CD14-positive monocyte (primary cell): Measurements from ENCODE around the gene FAM20C. TPM values are rescaled to one million over a fixed set of nuclear protein-coding genes. Genes with fewer than 3 reads are reported as not detected.
A peak's percentile ranks its signal among the peaks of the same experiment; 100 is the strongest.

ENCODE experiments used
- DNase-seq, 3 donors: peaks; one replicate each; pipeline ENCODE4 v3.0.0-alpha.2; 2011 to 2022
- H2AFZ ChIP-seq: 2 replicates; pipeline ENCODE4 v1.6.0; 2012; ENCODE audit warnings: mild to moderate bottlenecking, low read depth, low read length, inconsistent platforms; ENCODE audit not compliant: insufficient read depth, poor library complexity, severe bottlenecking
- H3K27ac ChIP-seq, 2 donors: 1 replicate in 1 of 2; 2 replicates in 1 of 2; pipeline ENCODE4 v1.5.1; 2012 to 2013; ENCODE audit warnings: low read length in 2 of 2, control low read depth in 1 of 2, inconsistent platforms in 1 of 2, low read depth in 1 of 2, mild to moderate bottlenecking in 1 of 2
- H3K27me3 ChIP-seq, 2 donors: one replicate each; pipeline versions ENCODE4 v1.6.0 to v1.6.1; 2011 to 2013; ENCODE audit warnings: low read length in 2 of 2; ENCODE audit not compliant: control insufficient read depth in 2 of 2, insufficient read depth in 2 of 2
- H3K36me3 ChIP-seq, 2 donors: replicated peaks in 1 of 2; 1 replicate in 1 of 2; 2 replicates in 1 of 2; pipeline versions ENCODE4 v1.5.1 to v1.6.1; 2012 to 2013; ENCODE audit warnings: low read length in 2 of 2, control low read depth in 1 of 2, inconsistent platforms in 1 of 2, mild to moderate bottlenecking in 1 of 2; ENCODE audit not compliant: insufficient read depth in 2 of 2, control insufficient read depth in 1 of 2
- H3K4me1 ChIP-seq, 2 donors: 1 replicate in 1 of 2; 2 replicates in 1 of 2; pipeline versions ENCODE4 v1.5.1 to v1.6.1; 2012 to 2013; ENCODE audit warnings: low read length in 2 of 2, control low read depth in 1 of 2, inconsistent platforms in 1 of 2, mild to moderate bottlenecking in 1 of 2, moderate library complexity in 1 of 2; ENCODE audit not compliant: insufficient read depth in 2 of 2, control insufficient read depth in 1 of 2
- H3K4me2 ChIP-seq: replicated peaks from 2 replicates; pipeline ENCODE3; 2012; ENCODE audit warnings: low read length, moderate library complexity, mild to moderate bottlenecking; ENCODE audit not compliant: poor library complexity, severe bottlenecking; ENCODE audit errors: extremely low read depth
- H3K4me3 ChIP-seq, 3 experiments: fragments of 200-600 bp in 1 of 3; sonication (generic) in 1 of 3; replicated peaks in 1 of 3; 1 replicate in 2 of 3; 2 replicates in 1 of 3; pipeline ENCODE4 v1.5.1; 2011 to 2013; ENCODE audit warnings: low read length in 3 of 3, mild to moderate bottlenecking in 3 of 3, control low read depth in 2 of 3, low read depth in 2 of 3, inconsistent platforms in 1 of 3, moderate library complexity in 1 of 3
- H3K79me2 ChIP-seq: 2 replicates; pipeline ENCODE4 v1.6.0; 2012; ENCODE audit warnings: mild to moderate bottlenecking, control low read depth, inconsistent platforms, low read length, moderate library complexity; ENCODE audit not compliant: insufficient read depth
- H3K9ac ChIP-seq: 2 replicates; pipeline ENCODE4 v1.6.0; 2017; ENCODE audit warnings: low read length, mild to moderate bottlenecking; ENCODE audit not compliant: insufficient read depth, poor library complexity, severe bottlenecking
- H3K9me3 ChIP-seq, 2 donors: replicated peaks in 1 of 2; 1 replicate in 1 of 2; 2 replicates in 1 of 2; pipeline versions ENCODE4 v1.5.1 to v1.6.1; 2012 to 2013; ENCODE audit warnings: low read length in 2 of 2, control low read depth in 1 of 2; ENCODE audit not compliant: control insufficient read depth in 1 of 2, insufficient read depth in 1 of 2
- H4K20me1 ChIP-seq: 2 replicates; pipeline ENCODE4 v1.6.0; 2012; ENCODE audit warnings: mild to moderate bottlenecking, low read length, control low read depth, moderate library complexity; ENCODE audit not compliant: insufficient read depth
- H3K27ac Mint-ChIP-seq, 7 donors: one replicate each; pipeline ENCODE4 v1.8.0; 2020; ENCODE audit warnings: mild to moderate bottlenecking in 7 of 7, mixed read lengths in 7 of 7, moderate library complexity in 6 of 7, inconsistent platforms in 2 of 7
- H3K27me3 Mint-ChIP-seq, 3 donors: one replicate each; pipeline ENCODE4 v1.8.0; 2021 to 2022; ENCODE audit warnings: low read depth in 3 of 3, mild to moderate bottlenecking in 3 of 3, mixed read lengths in 3 of 3, moderate library complexity in 3 of 3, inconsistent platforms in 1 of 3
- H3K36me3 Mint-ChIP-seq, 2 donors: one replicate each; pipeline ENCODE4 v1.8.0; 2020; ENCODE audit warnings: mixed read lengths in 2 of 2, inconsistent platforms in 1 of 2, mild to moderate bottlenecking in 1 of 2
- H3K4me1 Mint-ChIP-seq: one replicate; pipeline ENCODE4 v1.8.0; 2020; ENCODE audit warnings: mild to moderate bottlenecking, mixed read lengths
- H3K4me3 Mint-ChIP-seq, 2 donors: one replicate each; pipeline ENCODE4 v1.8.0; 2020; ENCODE audit warnings: mild to moderate bottlenecking in 2 of 2, mixed read lengths in 2 of 2, moderate library complexity in 1 of 2
- H3K9me3 Mint-ChIP-seq, 7 donors: one replicate each; pipeline ENCODE4 v1.8.0; 2020 to 2022; ENCODE audit warnings: mixed read lengths in 7 of 7, mild to moderate bottlenecking in 6 of 7, moderate library complexity in 6 of 7, inconsistent platforms in 2 of 7
- CTCF ChIP-seq: fragments of 200-600 bp; IDR thresholded peaks from one replicate; pipeline ENCODE4 v1.8.0; 2022; ENCODE audit warnings: antibody characterized with exemption, mild to moderate bottlenecking
- WGBS: methylation state at CpG from one replicate; pipeline ENCODE4 v1.1.5; 2013; ENCODE audit warnings: missing lambda C conversion rate; ENCODE audit not compliant: insufficient coverage; 5-methylcytosine and 5-hydroxymethylcytosine counted together
- intact Hi-C, 2 donors: fragments of 100-400 bp; cut with micrococcal nuclease; formaldehyde crosslinking; loops; one replicate each; pipeline versions ENCODE4 v1.15.0 to v1.15.1; 2023
- polyA plus RNA-seq, 3 donors: library from polyadenylated mRNA; depleted of rRNA in 1 of 3; unstranded in 2 of 3; stranded (reverse) in 1 of 3; fragments of 300-500 nt in 2 of 3; fragments of >200 nt in 1 of 3; fragmentation: Illumina TruSeq in 2 of 3; gene quantifications; 1 replicate in 2 of 3; 2 replicates in 1 of 3; pipeline ENCODE4 v1.2.3, GENCODE V29; 2012 to 2021

The FAM20C gene
- polyA plus RNA-seq, 3 donors, result 1.2 to 32.2 (median 1.5) TPM

- H3K27me3 ChIP-seq, result no peaks in the 10 kb centered on the region
- no peak overlapping the region for H3K27ac Mint-ChIP-seq
- H3K4me2 ChIP-seq, result no peak overlapping the region
- H3K9me3 Mint-ChIP-seq, result peaks cover 0 to 4% (median 0%) of the 10 kb centered on the region in 7 donors
- H2AFZ ChIP-seq, result no peak overlapping the region
- no peak overlapping the region for H3K4me3 ChIP-seq
- peak in 1 of 3 donors; percentile 22 for DNase-seq
- no peak overlapping the region for H3K4me3 Mint-ChIP-seq
- H3K79me2 ChIP-seq, result no peaks in the 10 kb centered on the region
- no peaks in the 10 kb centered on the region for H3K9me3 ChIP-seq
- peaks cover 33 to 34% of the 10 kb centered on the region in 2 donors for H3K36me3 Mint-ChIP-seq
- H4K20me1 ChIP-seq, result peaks cover 62% of the 10 kb centered on the region
- no peaks in the 10 kb centered on the region for H3K4me1 Mint-ChIP-seq
- H3K27me3 Mint-ChIP-seq, result peaks cover 0 to 2% (median 0%) of the 10 kb centered on the region in 3 donors
- H3K9ac ChIP-seq, result no peak overlapping the region
- no peaks in the 10 kb centered on the region for H3K4me1 ChIP-seq
- intact Hi-C loops, result no loop called here
- H3K36me3 ChIP-seq, result peaks cover 20 to 49% of the 10 kb centered on the region in 2 donors
- no peak overlapping the region for H3K27ac ChIP-seq
- WGBS, result 63% methylated on average over 26 of the region's 28 CpGs
- no peak for TF ChIP-seq CTCF
Observed at GRCh38 chr7:220151-220841, 27.9 kb downstream of the FAM20C start.

GRCh38 chr7:221978-222715 is 29.8 kb downstream of the FAM20C start:
- Histone ChIP-seq H3K27ac (no peak overlapping the region), H3K36me3 (peaks cover 21 to 46% of the 10 kb centered on the region in 2 donors), H3K4me1 (no peaks in the 10 kb centered on the region), H2AFZ (no peak overlapping the region), H3K4me2 (no peak overlapping the region), H3K4me3 (no peak overlapping the region), H3K27me3 (no peaks in the 10 kb centered on the region), H3K9ac (no peak overlapping the region), H4K20me1 (peaks cover 68% of the 10 kb centered on the region), H3K9me3 (no peaks in the 10 kb centered on the region), H3K79me2 (no peaks in the 10 kb centered on the region)
- peaks cover 0 to 2% (median 0%) of the 10 kb centered on the region in 3 donors for H3K27me3 Mint-ChIP-seq
- peak overlapping the region in 2 of 7 donors; percentile 60 for H3K27ac Mint-ChIP-seq
- H3K9me3 Mint-ChIP-seq, result peaks cover 0 to 4% (median 0%) of the 10 kb centered on the region in 7 donors
- intact Hi-C loops, result no loop called here
- no peak for DNase-seq
- TF ChIP-seq CTCF, result no peak
- H3K4me3 Mint-ChIP-seq, result no peak overlapping the region
- H3K4me1 Mint-ChIP-seq, result no peaks in the 10 kb centered on the region
- 87% methylated on average over 11 of the region's 15 CpGs for WGBS
- peaks cover 28 to 35% of the 10 kb centered on the region in 2 donors for H3K36me3 Mint-ChIP-seq
